ENCODE measurements around the gene MAST4. TPM values are rescaled to one million over a fixed set of nuclear protein-coding genes. Genes with fewer than 3 reads are reported as not detected.
A peak's percentile ranks its signal among the peaks of the same experiment; 100 is the strongest.

The MAST4 gene
- total and polyA plus RNA-seq, 2 donors from 2014 or later = 27.3 to 31.4 TPM

DNA sequence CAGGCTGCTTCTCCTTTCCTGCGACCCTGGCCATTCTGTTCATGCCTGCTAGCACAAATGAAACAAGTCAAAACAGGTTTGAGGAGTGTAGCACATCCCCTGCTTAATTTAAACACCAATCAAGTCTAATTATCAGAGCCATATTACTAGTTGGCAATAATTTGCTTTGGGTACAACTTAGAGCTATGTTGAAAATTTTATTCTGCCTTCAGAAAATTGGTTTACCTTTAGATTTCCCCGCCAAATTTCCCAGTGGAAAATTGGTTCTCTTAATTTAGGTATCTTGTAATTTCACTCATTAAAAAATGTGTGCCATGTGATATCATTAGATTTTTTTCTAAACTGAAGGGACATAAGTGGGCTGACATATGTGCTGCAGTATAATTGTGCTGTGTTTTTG lies 265.8 kb downstream of the MAST4 start:
- H3K4me1 ChIP-seq (ENCODE audit: control insufficient read depth in 2 of 3, insufficient read depth in 2 of 3, low read depth in 1 of 3, low read length in 3 of 3) = peaks cover 0 to 2% (median 0%) of the 10 kb centered on the region in 3 donors
- FAIRE-seq (no peak), DNase-seq (no peak)
- TF ChIP-seq, protein P1, sequence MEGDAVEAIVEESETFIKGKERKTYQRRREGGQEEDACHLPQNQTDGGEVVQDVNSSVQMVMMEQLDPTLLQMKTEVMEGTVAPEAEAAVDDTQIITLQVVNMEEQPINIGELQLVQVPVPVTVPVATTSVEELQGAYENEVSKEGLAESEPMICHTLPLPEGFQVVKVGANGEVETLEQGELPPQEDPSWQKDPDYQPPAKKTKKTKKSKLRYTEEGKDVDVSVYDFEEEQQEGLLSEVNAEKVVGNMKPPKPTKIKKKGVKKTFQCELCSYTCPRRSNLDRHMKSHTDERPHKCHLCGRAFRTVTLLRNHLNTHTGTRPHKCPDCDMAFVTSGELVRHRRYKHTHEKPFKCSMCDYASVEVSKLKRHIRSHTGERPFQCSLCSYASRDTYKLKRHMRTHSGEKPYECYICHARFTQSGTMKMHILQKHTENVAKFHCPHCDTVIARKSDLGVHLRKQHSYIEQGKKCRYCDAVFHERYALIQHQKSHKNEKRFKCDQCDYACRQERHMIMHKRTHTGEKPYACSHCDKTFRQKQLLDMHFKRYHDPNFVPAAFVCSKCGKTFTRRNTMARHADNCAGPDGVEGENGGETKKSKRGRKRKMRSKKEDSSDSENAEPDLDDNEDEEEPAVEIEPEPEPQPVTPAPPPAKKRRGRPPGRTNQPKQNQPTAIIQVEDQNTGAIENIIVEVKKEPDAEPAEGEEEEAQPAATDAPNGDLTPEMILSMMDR (IDR thresholded peaks at IDR 0.05; ENCODE audit: borderline replicate concordance, extremely low read depth, insufficient read depth) = no peak
- H3K4me3 ChIP-seq (ENCODE audit: low read length in 3 of 3) = no peak overlapping the region
- no peaks in the 10 kb centered on the region for H3K27me3 ChIP-seq (ENCODE audit: control insufficient read depth, insufficient read depth, low read length)
- H3K27ac ChIP-seq (ENCODE audit: low read depth in 2 of 2, low read length in 2 of 2) = no peak overlapping the region
- no peaks in the 10 kb centered on the region for H3K36me3 ChIP-seq (ENCODE audit: control insufficient read depth in 2 of 3, insufficient read depth in 3 of 3, low read length in 3 of 3)
- no peak overlapping the region for H3K9ac ChIP-seq (ENCODE audit: low read length in 3 of 3)
- no peaks in the 10 kb centered on the region for H3K9me3 ChIP-seq (ENCODE audit: control insufficient read depth in 2 of 3, insufficient read depth in 1 of 3, low read length in 3 of 3)
- intact Hi-C loops (cut with DNase I) = no loop called here

DNA sequence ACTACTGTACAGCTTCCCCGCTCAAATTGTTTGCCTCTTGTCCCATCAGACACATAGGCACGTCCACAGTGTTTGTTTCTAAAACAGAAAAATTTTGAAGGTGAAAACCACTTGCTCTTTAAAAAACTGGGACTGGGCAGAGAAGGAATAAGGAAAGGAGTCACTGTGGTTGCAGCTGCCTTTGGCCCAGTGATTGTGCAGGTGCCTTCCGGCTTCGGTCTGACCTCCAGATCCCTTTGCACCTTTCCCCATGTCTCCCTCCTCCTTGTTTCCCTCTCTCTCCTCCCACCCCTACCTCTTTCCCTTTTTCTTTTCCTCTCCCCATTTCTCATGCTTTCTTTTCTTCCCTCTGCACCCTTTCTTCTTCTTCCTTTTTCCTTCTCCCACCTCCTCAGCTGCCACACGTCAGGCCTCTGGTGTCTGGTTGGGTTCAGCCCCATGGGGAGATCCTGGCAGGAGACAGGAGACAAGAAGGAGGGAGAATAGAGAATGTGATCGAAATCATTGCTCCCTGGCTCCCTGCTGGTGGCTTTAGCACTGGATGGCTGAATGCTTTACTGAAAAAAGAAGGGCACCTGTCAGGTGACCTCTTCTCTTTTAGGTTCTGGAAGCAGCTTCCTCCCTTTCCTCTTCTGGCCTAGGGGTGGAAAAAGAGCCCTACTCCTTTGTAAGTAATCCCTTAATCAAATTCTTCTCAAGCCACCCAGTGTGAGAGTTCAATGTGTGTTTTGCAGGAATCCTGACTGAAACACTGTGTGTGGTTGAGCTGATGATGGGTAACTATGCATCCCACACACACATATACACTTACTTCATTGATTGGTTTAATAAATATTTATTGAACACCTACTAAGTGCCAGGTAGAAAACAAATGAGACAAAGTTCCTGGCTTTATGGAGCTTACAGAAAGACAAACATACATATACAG lies 267.3 kb downstream of the MAST4 start:
- FAIRE-seq (no peak), DNase-seq (no peak)
- TF ChIP-seq, protein P1 (IDR thresholded peaks at IDR 0.05; ENCODE audit: borderline replicate concordance, extremely low read depth, insufficient read depth) = no peak
- intact Hi-C loops (cut with DNase I) = no loop called here
- H3K4me1 ChIP-seq (ENCODE audit: control insufficient read depth in 2 of 3, insufficient read depth in 2 of 3, low read depth in 1 of 3, low read length in 3 of 3) = peaks cover 0 to 2% (median 0%) of the 10 kb centered on the region in 3 donors
- H3K4me3 ChIP-seq (ENCODE audit: low read length in 3 of 3) = no peak overlapping the region
- no peak overlapping the region for H3K27ac ChIP-seq (ENCODE audit: low read depth in 2 of 2, low read length in 2 of 2)
- no peak overlapping the region for H3K9ac ChIP-seq (ENCODE audit: low read length in 3 of 3)
- no peaks in the 10 kb centered on the region for H3K9me3 ChIP-seq (ENCODE audit: control insufficient read depth in 2 of 3, insufficient read depth in 1 of 3, low read length in 3 of 3)
- no peaks in the 10 kb centered on the region for H3K36me3 ChIP-seq (ENCODE audit: control insufficient read depth in 2 of 3, insufficient read depth in 3 of 3, low read length in 3 of 3)
- H3K27me3 ChIP-seq (ENCODE audit: control insufficient read depth, insufficient read depth, low read length) = no peaks in the 10 kb centered on the region

DNA sequence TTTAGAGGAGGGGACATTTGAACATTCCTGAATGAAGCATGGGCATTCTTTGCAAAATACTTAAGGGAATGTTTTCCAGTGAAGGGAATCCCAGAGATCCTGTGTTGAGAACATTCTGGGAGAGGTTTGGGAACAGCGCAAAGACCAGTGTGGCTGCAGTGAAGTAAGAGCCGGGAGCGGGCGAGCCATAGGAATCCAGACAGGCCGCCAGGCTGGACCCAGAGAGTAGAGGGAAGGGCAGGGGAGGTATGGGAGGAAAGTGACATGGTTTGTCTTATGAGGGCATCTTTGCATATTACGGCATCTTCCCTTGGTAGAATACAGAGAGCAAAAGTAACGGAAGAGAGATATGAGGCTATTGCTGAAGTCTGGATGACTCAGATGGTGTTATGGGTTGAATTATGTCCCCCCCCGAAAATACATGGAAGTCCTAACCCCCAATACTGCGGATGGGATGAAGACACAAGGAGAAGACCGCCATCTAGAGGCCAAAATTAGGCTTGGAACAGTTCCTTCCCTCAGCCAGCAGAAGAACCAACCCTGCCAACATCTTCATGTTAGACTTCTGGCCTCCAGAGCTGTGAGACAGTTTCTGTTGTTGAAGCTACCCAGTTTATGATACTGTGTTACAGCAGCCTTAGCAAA lies 268.2 kb downstream of the MAST4 start:
- intact Hi-C loops (cut with DNase I) = no loop called here
- no peaks in the 10 kb centered on the region for H3K27me3 ChIP-seq (ENCODE audit: control insufficient read depth, insufficient read depth, low read length)
- FAIRE-seq (no peak), DNase-seq (no peak)
- H3K9ac ChIP-seq (ENCODE audit: low read length in 3 of 3) = no peak overlapping the region
- H3K4me3 ChIP-seq (ENCODE audit: low read length in 3 of 3) = no peak overlapping the region
- H3K9me3 ChIP-seq (ENCODE audit: control insufficient read depth in 2 of 3, insufficient read depth in 1 of 3, low read length in 3 of 3) = no peaks in the 10 kb centered on the region
- no peak overlapping the region for H3K27ac ChIP-seq (ENCODE audit: low read depth in 2 of 2, low read length in 2 of 2)
- TF ChIP-seq, protein P1 (IDR thresholded peaks at IDR 0.05; ENCODE audit: borderline replicate concordance, extremely low read depth, insufficient read depth) = peak; percentile 35
- no peaks in the 10 kb centered on the region for H3K36me3 ChIP-seq (ENCODE audit: control insufficient read depth in 2 of 3, insufficient read depth in 3 of 3, low read length in 3 of 3)
- H3K4me1 ChIP-seq (ENCODE audit: control insufficient read depth in 2 of 3, insufficient read depth in 2 of 3, low read depth in 1 of 3, low read length in 3 of 3) = peaks cover 0 to 5% (median 2%) of the 10 kb centered on the region in 3 donors
